Nephron progenitor cell (in vitro differentiated cells): ENCODE measurements around the gene GAK.

Source experiments
- DNase-seq: peaks from one replicate; pipeline ENCODE4 v3.0.0; 2021
- H3K27ac Mint-ChIP-seq: 2 replicates; pipeline ENCODE4 v1.8.0; 2021; ENCODE audit warnings: mild to moderate bottlenecking, moderate library complexity, mixed read lengths
- H3K27me3 Mint-ChIP-seq: 2 replicates; pipeline ENCODE4 v1.8.0; 2021; ENCODE audit warnings: mild to moderate bottlenecking, low read depth, mixed read lengths; ENCODE audit not compliant: poor library complexity
- H3K36me3 Mint-ChIP-seq: 2 replicates; pipeline ENCODE4 v1.8.0; 2021; ENCODE audit warnings: low read depth, mixed read lengths
- H3K4me1 Mint-ChIP-seq: 2 replicates; pipeline ENCODE4 v1.8.0; 2021; ENCODE audit warnings: mixed read lengths
- H3K4me3 Mint-ChIP-seq: 2 replicates; pipeline ENCODE4 v1.8.0; 2021; ENCODE audit warnings: mild to moderate bottlenecking, moderate library complexity, mixed read lengths
- H3K9me3 Mint-ChIP-seq: 2 replicates; pipeline ENCODE4 v1.8.0; 2021; ENCODE audit warnings: mild to moderate bottlenecking, moderate library complexity, mixed read lengths
- TF ChIP-seq, protein P1 (sequence below): fragments of 200-600 bp; sonication (generic); IDR thresholded peaks from 2 replicates; pipeline ENCODE4 v1.5.0; 2021; ENCODE audit warnings: antibody characterized with exemption

GAK gene

DNA sequence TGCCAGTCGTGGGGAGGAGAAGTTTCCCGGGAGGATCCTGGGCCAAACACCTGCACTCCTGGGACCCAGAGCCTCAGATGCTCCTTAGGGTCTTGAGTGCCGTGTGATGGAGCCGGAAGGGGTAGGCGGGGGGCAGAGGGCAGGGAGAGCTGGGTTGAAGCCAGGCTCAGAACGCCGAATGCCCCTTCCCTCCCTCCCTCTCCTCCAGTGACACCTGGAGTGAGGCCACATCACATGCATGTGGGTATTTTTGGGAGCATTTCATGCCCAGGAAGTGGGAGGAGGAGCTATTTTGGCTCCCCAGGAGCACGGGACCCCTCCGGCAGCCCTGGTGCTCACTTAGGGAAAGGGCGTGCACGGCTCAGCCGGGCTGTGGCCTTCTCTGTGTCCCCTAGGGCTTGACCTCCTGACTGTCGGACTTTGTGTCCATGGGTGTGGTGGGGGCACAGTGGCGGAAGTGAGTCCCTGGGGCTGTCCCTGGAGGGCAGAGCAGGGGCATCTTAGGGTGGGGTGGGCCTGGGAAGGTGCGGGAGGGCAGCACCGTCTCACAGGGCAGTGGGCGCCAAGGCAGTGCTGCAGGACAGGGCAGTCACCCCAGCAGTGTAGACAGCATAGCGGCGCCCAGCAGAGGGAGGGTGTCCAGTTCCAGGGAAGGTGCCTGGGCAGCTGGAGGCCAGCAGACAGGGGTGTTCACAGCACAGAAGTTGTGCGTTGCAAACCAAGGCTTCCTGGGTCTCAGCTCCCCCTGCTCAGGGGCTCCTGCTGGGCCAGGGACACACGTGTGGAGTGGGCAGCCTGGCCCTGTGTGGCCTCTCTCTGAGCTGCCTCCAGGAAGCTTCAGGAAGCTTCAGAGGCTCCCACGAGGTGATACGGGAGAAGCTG lies 101.3 kb downstream of the GAK start:
- H3K36me3 Mint-ChIP-seq = no peaks in the 10 kb centered on the region
- H3K4me3 Mint-ChIP-seq = no peak overlapping the region
- H3K27ac Mint-ChIP-seq = no peak overlapping the region
- H3K27me3 Mint-ChIP-seq = peaks cover 25% of the 10 kb centered on the region
- no peaks in the 10 kb centered on the region for H3K9me3 Mint-ChIP-seq
- H3K4me1 Mint-ChIP-seq = peaks cover 7% of the 10 kb centered on the region
- TF ChIP-seq, protein P1, sequence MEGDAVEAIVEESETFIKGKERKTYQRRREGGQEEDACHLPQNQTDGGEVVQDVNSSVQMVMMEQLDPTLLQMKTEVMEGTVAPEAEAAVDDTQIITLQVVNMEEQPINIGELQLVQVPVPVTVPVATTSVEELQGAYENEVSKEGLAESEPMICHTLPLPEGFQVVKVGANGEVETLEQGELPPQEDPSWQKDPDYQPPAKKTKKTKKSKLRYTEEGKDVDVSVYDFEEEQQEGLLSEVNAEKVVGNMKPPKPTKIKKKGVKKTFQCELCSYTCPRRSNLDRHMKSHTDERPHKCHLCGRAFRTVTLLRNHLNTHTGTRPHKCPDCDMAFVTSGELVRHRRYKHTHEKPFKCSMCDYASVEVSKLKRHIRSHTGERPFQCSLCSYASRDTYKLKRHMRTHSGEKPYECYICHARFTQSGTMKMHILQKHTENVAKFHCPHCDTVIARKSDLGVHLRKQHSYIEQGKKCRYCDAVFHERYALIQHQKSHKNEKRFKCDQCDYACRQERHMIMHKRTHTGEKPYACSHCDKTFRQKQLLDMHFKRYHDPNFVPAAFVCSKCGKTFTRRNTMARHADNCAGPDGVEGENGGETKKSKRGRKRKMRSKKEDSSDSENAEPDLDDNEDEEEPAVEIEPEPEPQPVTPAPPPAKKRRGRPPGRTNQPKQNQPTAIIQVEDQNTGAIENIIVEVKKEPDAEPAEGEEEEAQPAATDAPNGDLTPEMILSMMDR = no peak
- no peak for DNase-seq

DNA sequence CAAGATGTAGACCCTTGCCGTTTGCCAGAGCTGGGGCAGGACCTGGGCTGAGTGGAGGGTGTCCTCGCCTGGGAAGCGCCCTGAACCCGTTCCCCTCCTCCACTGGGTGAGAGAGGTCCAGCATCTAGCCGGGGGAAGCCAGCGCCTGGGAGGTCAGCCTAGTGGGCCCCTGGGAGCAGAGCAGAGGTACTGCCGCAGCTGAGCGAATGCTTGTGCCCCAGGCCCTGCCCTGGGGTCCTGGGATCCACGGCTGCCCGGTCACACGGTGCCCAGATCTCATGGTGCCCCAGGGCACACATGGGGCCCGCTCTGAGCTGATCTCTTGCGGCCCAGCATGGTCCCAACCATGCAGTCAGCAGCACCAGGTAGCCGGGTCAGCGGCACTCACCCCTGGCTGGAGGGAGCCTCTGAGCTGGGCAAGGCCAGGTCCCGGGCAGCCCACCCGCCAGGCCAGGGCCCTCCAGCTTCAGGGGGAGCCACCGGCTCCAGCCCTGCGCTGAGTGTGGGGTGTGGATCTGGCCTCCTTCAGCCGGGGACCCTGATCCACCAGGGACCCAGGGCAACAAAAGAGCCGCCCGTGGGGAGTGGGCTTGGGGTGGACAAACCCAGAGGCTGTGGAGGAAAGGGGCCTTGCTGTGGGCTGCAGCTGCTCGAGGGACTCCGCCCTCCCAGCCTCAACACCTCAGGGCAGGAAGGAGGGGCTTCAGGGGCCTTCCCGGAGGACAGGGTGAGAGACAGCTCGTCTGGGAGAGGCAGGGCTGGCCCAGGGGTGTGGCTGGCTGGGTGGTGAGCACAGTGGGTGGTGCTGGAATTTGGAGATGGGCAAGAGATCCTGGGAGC lies 102.1 kb downstream of the GAK start:
- Mint-ChIP-seq H3K4me1 (peaks cover 7% of the 10 kb centered on the region), H3K27me3 (peaks cover 28% of the 10 kb centered on the region), H3K9me3 (no peaks in the 10 kb centered on the region), H3K36me3 (no peaks in the 10 kb centered on the region), H3K27ac (no peak overlapping the region), H3K4me3 (no peak overlapping the region)
- TF ChIP-seq, protein P1 = no peak
- DNase-seq = no peak

DNA sequence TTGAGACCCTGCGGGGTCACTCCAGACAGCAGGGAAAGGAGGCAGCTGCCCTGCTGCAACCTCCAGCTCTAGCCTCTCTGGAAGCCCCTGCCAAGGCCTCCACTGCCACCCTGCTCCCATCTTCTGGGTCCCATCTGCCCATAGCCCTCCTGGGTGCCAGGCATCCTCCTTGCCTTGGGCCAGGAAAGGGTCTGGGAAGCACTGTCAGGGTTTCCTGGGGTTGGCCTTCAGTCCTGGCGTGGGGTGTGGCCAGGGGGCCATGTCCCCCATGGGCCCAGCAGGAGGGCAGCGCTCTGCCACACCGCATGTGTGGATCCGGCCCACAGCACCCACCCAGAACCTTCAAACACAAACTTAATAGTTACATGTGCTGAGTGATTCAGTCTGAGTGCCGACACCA lies 102.8 kb downstream of the GAK start:
- TF ChIP-seq, protein P1 = no peak
- Mint-ChIP-seq H3K27me3 (peaks cover 31% of the 10 kb centered on the region), H3K9me3 (no peaks in the 10 kb centered on the region), H3K27ac (no peak overlapping the region), H3K4me1 (peaks cover 7% of the 10 kb centered on the region), H3K4me3 (no peak overlapping the region), H3K36me3 (no peaks in the 10 kb centered on the region)
- DNase-seq = no peak

DNA sequence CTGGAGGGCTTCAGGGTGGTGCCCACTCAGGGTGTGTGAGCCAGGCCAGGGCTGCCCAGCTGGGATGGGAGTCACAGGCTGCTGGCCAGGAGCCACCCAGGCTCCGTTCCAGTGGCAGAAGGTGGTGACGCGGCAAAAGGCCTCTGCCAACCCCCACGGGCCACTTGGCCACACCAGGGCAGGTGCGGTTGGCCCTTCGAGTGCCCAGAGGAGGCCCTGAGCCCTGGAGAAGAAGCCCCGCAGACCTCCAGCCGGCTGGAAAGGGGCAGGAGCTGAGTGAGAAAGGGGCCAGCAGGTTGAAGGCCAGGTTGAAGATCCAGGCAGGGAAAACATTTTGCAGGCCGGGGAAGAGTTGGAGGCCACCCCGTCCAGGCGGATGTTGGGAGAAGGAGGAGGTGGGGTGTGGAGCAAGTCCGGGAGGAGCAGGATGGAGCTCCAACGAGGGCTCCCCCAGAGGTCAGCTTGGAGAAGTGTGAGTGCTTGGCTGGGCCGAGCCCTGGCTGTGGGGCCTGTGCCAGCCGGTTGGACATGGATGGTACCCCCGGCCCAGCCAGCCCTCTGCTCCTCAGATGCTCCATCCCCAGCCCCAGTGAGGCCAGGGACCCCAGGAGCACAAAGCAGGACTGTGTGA lies 103.4 kb downstream of the GAK start:
- DNase-seq = no peak
- Mint-ChIP-seq H3K27ac (no peak overlapping the region), H3K4me1 (peaks cover 7% of the 10 kb centered on the region), H3K4me3 (no peak overlapping the region), H3K36me3 (no peaks in the 10 kb centered on the region), H3K27me3 (peaks cover 35% of the 10 kb centered on the region), H3K9me3 (no peaks in the 10 kb centered on the region)
- TF ChIP-seq, protein P1 = peak; percentile 8

DNA sequence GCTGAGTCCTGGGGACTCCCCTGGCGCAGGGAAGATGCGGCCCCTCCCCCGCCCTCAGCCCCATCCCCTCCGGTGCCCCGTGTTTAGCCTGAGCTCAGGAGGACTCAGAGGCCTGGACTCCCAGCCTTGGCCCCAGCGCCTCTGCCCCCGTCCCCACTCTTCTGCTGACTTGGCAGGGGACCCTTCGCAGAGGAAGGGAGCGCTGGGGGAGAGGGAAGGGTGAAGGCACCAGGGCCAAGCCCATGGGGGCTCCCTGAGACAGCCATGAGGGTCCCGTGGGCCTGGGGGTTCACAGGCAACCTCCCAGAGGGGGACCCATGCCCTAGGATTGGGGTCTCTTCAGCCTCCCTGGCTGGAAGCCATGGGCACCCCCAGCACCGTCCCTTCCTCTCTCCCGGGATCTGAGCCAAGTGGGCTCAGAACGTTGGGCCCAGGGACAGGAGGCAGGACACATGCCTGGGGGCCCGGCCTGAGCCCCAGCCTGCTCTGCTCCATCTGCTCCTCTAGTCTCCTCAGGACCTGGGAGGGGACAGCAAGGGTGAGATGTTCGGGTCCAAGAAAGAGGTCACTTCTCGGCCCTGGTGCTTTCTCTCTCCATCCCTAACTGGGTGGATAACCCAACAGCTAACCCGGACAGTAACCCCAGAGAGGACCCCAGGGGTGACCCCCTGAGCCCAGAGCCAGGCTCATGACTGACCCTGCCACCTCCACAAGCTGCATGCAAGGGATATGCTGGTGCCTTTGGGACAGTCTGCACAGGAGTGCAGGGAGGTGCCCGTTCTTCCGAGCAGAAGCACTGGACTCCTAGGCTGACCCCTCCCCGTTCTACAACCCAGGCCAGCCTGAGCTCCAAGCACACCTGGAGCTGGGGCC lies 104.7 kb downstream of the GAK start:
- DNase-seq = peak; percentile 49
- Mint-ChIP-seq H3K27me3 (peaks cover 48% of the 10 kb centered on the region), H3K4me1 (peaks cover 7% of the 10 kb centered on the region), H3K36me3 (no peaks in the 10 kb centered on the region), H3K4me3 (peak overlapping the region; percentile 64), H3K27ac (no peak overlapping the region), H3K9me3 (no peaks in the 10 kb centered on the region)
- TF ChIP-seq, protein P1 = no peak
